ENCODE data around the gene ANXA9. TPM values are rescaled to one million over a fixed set of nuclear protein-coding genes. Genes with fewer than 3 reads are reported as not detected.

The ANXA9 gene
- total RNA-seq, 1 donor = 0.09 TPM

GRCh38 chr1:150961756-150962155 is 20.3 kb upstream of the ANXA9 start:
- H3K4me3 ChIP-seq (ENCODE audit: low read depth, low read length) = no peak overlapping the region
- no peak for TF ChIP-seq CTCF (IDR thresholded peaks at IDR 0.05; ENCODE audit: insufficient read depth, low read length)
- DNase-seq (ENCODE audit: low read depth) = no peak

GRCh38 chr1:150963321-150964163 is 18.6 kb upstream of the ANXA9 start:
- DNase-seq (ENCODE audit: low read depth) = no peak
- TF ChIP-seq CTCF (IDR thresholded peaks at IDR 0.05; ENCODE audit: insufficient read depth, low read length) = no peak
- H3K4me3 ChIP-seq (ENCODE audit: low read depth, low read length) = no peak overlapping the region

DNA sequence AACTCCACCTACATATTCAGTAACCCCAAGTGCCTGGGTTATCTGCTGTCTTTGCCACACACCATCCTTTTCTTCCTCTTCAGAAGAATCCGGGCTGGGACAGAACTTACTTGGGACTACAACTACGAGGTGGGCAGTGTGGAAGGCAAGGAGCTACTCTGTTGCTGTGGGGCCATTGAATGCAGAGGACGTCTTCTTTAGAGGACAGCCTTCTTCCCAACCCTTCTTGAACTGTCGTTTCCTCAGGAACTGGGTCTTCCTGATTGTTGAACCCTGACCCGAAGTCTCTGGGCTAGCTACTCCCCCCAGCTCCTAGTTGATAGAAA is 18.0 kb upstream of the ANXA9 start:
- no peak for DNase-seq (ENCODE audit: low read depth)
- no peak for TF ChIP-seq CTCF (IDR thresholded peaks at IDR 0.05; ENCODE audit: insufficient read depth, low read length)

DNA sequence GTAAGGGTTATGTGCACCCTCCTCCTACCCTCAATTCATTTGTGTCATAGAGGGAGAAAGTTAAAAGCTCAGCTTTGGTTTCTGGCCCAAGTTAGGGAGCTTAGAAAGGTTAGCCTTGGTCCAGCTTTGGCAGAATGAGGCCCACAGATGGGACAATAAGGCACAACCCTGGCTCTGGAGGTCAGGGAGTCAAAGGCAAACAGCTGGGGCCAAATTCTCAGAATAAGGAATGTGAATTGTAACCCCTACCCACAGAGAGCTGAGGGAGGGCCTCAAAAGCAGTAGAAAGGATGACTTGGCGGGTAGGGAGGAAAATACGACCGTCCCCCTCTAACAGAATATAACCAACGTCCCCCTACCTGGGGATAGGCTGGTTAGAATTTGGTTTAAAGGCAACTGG is 16.5 kb upstream of the ANXA9 start:
- H3K4me3 ChIP-seq (ENCODE audit: low read depth, low read length) = no peak overlapping the region
- TF ChIP-seq CTCF (IDR thresholded peaks at IDR 0.05; ENCODE audit: insufficient read depth, low read length) = no peak
- DNase-seq (ENCODE audit: low read depth) = no peak

More for the DNA sequence above, 18.0 kb upstream of the ANXA9 start:
- H3K4me3 ChIP-seq (ENCODE audit: low read depth, low read length) = no peak overlapping the region

GRCh38 chr1:150966011-150966410 is 16.1 kb upstream of the ANXA9 start:
- TF ChIP-seq CTCF (IDR thresholded peaks at IDR 0.05; ENCODE audit: insufficient read depth, low read length) = no peak
- H3K4me3 ChIP-seq (ENCODE audit: low read depth, low read length) = no peak overlapping the region
- no peak for DNase-seq (ENCODE audit: low read depth)

DNA sequence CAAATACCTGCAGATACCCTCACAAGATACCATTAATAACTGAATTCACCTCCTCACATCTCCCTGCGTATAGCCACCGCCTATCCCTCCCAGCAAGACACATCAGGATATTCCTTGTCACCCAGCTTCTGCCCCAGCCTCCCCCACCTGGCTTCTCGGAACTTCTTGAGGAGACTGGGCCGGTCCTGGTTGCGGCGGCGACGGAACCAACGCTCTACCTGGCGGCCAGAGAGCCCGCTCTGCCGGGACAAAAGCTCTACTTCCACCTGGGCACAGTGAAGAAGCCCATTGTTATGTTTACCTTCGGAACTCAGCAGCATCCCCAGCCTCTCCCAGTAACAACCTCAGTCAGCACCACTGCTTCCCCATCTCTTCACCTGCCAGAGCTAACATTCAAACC is 14.2 kb upstream of the ANXA9 start:
- H3K4me3 ChIP-seq (ENCODE audit: low read depth, low read length) = no peak overlapping the region
- DNase-seq (ENCODE audit: low read depth) = no peak
- TF ChIP-seq CTCF (IDR thresholded peaks at IDR 0.05; ENCODE audit: insufficient read depth, low read length) = no peak

- no peak for TF ChIP-seq CTCF (IDR thresholded peaks at IDR 0.05; ENCODE audit: insufficient read depth, low read length)
- H3K4me3 ChIP-seq (ENCODE audit: low read depth, low read length) = no peak overlapping the region
- DNase-seq (ENCODE audit: low read depth) = no peak
Measured at GRCh38 chr1:150968491-150968890, 13.6 kb upstream of the ANXA9 start.
